ENCODE measurements around the gene ST7.

The ST7 gene, protein sequence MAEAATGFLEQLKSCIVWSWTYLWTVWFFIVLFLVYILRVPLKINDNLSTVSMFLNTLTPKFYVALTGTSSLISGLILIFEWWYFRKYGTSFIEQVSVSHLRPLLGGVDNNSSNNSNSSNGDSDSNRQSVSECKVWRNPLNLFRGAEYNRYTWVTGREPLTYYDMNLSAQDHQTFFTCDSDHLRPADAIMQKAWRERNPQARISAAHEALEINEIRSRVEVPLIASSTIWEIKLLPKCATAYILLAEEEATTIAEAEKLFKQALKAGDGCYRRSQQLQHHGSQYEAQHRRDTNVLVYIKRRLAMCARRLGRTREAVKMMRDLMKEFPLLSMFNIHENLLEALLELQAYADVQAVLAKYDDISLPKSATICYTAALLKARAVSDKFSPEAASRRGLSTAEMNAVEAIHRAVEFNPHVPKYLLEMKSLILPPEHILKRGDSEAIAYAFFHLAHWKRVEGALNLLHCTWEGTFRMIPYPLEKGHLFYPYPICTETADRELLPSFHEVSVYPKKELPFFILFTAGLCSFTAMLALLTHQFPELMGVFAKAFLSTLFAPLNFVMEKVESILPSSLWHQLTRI

DNA sequence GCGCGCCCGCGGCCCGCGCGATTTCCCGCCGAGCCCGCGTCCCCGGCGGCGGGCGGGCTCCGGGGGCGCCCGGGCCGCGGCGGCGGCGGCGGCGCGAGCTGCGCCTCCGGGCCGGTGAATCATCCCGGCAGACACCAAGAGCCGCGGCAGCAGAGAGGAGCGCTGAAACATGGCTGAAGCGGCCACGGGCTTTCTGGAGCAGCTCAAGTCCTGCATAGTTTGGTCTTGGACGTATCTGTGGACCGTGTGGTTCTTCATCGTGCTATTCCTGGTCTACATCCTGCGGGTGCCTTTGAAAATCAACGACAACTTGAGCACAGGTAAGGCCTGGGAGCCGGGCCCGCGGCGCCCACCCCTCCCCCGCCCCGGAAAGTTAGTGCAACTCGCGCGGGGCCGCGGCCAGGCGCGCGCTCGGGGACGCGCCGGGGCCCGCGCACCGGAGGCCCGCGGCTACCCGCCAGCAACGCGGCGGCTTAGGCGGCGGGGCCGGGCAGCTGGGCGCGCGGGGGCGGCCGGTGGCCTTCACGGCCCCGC lies at the start of gene ST7:
ST7 (plus strand) TSS at position 130 of the 534 bp plus-strand sequence; CDS start at position 170, 40 bp downstream.
- TF ChIP-seq FOXA1 (IDR thresholded peaks at IDR 0.05) (no peak), ZNF384 (IDR thresholded peaks at IDR 0.05) (no peak), HDGF (IDR thresholded peaks at IDR 0.05; ENCODE audit: borderline replicate concordance) (no peak), CTBP1 (IDR thresholded peaks at IDR 0.05; ENCODE audit: borderline replicate concordance) (no peak), BHLHE40 (IDR thresholded peaks at IDR 0.05; ENCODE audit: borderline replicate concordance) (no peak), SP1 (IDR thresholded peaks at IDR 0.05) (no peak), FOXK2 (IDR thresholded peaks at IDR 0.05) (no peak)

DNA sequence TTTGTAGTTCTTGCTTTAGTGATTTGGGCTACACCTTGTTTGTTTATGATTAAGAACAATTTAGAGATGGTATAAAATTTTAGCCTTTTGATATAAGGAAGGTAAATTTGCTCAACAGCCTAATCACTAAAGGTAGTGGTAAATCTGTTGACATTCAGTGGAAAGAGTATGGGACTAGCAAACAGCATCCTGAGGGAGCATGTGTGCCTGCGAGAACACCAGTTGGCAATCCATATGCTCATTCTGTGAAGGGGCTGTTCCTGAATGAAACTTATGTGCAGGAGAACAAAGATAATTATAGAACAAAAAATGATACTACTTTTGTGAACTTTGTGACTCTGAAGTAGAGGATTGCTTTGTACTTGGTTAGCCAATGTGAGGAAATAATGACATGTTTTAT lies 46.9 kb upstream of the ST7 start:
- ChIA-PET CTCF (no interaction called here), POLR2A (no interaction called here)
- no peak for TF ChIP-seq ELF4 (IDR thresholded peaks at IDR 0.05)
- TF ChIP-seq TARDBP (IDR thresholded peaks at IDR 0.05), result no peak
- TF ChIP-seq NFRKB (IDR thresholded peaks at IDR 0.05), result no peak
- no peak for TF ChIP-seq FOXK2 (IDR thresholded peaks at IDR 0.05)
- TF ChIP-seq FOXA1 (IDR thresholded peaks at IDR 0.05), result no peak
- no peak for TF ChIP-seq SP1 (IDR thresholded peaks at IDR 0.05)
- no peak for TF ChIP-seq L3MBTL2 (conservative IDR thresholded peaks at IDR 0.05)
- TF ChIP-seq FOXM1 (IDR thresholded peaks at IDR 0.05; ENCODE audit: borderline replicate concordance), result no peak
- no peak for TF ChIP-seq CTBP1 (IDR thresholded peaks at IDR 0.05; ENCODE audit: borderline replicate concordance)
- TF ChIP-seq BHLHE40 (IDR thresholded peaks at IDR 0.05; ENCODE audit: borderline replicate concordance), result no peak
- no peak for TF ChIP-seq ZNF384 (IDR thresholded peaks at IDR 0.05)
- DNase-seq (ENCODE audit: extremely low spot score), result no peak

More for the DNA sequence above, at the start of gene ST7:
- ChIA-PET POLR2A (interaction anchor here (0.7 to 1.9 kb wide), 7 partner anchors 11 to 172 kb away, joined by 3 to 6 read pairs (median 4); no protein-coding TSS in a partner anchor), CTCF (interaction anchor here (0.6 to 1.5 kb wide), 2 partner anchors 11 to 362 kb away, joined by 3 to 4 read pairs; no protein-coding TSS in a partner anchor)
- DNase-seq (ENCODE audit: extremely low spot score), result peak; percentile 65

DNA sequence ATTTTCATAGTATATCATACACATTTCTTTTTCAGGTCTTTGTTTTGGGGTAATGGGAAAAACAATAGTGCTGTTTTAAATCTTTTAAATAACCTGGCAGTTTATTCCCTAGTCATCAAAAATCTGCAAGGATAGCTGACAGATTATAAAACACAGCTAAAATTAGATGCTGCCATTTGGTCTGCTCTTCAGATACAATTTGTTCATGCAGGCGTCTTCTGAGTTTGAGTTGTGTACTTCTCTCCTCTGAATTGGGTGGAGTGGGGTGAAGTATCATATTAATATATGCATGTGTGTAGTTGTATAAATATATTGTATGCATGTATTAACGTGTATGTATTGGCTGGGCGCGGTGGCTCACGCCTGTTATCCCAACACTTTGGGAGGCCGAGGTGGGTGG lies 42.9 kb upstream of the ST7 start:
- no peak for TF ChIP-seq TARDBP (IDR thresholded peaks at IDR 0.05)
- TF ChIP-seq CTBP1 (IDR thresholded peaks at IDR 0.05; ENCODE audit: borderline replicate concordance), result no peak
- TF ChIP-seq ARNT (IDR thresholded peaks at IDR 0.05), result no peak
- no peak for TF ChIP-seq SP1 (IDR thresholded peaks at IDR 0.05)
- TF ChIP-seq FOXA1 (IDR thresholded peaks at IDR 0.05), result no peak
- TF ChIP-seq LEF1 (IDR thresholded peaks at IDR 0.05; ENCODE audit: borderline replicate concordance), result no peak
- TF ChIP-seq BHLHE40 (IDR thresholded peaks at IDR 0.05; ENCODE audit: borderline replicate concordance), result no peak
- TF ChIP-seq, protein P1, sequence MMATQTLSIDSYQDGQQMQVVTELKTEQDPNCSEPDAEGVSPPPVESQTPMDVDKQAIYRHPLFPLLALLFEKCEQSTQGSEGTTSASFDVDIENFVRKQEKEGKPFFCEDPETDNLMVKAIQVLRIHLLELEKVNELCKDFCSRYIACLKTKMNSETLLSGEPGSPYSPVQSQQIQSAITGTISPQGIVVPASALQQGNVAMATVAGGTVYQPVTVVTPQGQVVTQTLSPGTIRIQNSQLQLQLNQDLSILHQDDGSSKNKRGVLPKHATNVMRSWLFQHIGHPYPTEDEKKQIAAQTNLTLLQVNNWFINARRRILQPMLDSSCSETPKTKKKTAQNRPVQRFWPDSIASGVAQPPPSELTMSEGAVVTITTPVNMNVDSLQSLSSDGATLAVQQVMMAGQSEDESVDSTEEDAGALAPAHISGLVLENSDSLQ (IDR thresholded peaks at IDR 0.05), result no peak
- no peak for TF ChIP-seq L3MBTL2 (conservative IDR thresholded peaks at IDR 0.05)
- no peak for TF ChIP-seq SUZ12 (IDR thresholded peaks at IDR 0.05)
- ChIA-PET POLR2A (no interaction called here), CTCF (no interaction called here)
- no peak for DNase-seq (ENCODE audit: extremely low spot score)

DNA sequence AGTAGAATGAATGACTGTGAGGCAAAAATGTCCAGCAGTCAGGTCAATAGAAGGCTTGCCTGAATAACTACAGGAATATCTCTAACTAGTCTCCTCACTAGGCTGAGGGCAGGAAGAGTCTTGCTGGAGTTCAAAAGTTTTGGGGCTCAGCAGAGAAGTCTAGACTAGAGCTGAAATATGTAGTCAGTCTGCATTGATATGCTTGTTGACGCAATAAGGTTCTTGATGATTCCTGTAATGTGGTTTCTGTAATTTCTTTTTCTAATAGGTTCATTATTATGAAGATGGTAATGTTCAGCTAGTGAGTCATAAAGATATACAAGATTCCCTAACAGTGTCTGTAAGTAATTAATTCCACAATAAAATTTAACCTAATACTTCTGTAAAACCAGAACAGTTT lies 41.5 kb upstream of the ST7 start:
- TF ChIP-seq FOXA1 (IDR thresholded peaks at IDR 0.05), result no peak
- no peak for TF ChIP-seq NFRKB (IDR thresholded peaks at IDR 0.05)
- TF ChIP-seq HDGF (IDR thresholded peaks at IDR 0.05; ENCODE audit: borderline replicate concordance), result no peak
- TF ChIP-seq FOXK2 (IDR thresholded peaks at IDR 0.05), result no peak
- TF ChIP-seq BHLHE40 (IDR thresholded peaks at IDR 0.05; ENCODE audit: borderline replicate concordance), result no peak
- TF ChIP-seq LEF1 (IDR thresholded peaks at IDR 0.05; ENCODE audit: borderline replicate concordance), result no peak
- TF ChIP-seq SUZ12 (IDR thresholded peaks at IDR 0.05), result no peak
- TF ChIP-seq, protein P1 (IDR thresholded peaks at IDR 0.05), result no peak
- no peak for TF ChIP-seq ELF4 (IDR thresholded peaks at IDR 0.05)
- TF ChIP-seq ARNT (IDR thresholded peaks at IDR 0.05), result no peak
- no peak for TF ChIP-seq L3MBTL2 (conservative IDR thresholded peaks at IDR 0.05)
- no peak for TF ChIP-seq TARDBP (IDR thresholded peaks at IDR 0.05)
- TF ChIP-seq CTBP1 (IDR thresholded peaks at IDR 0.05; ENCODE audit: borderline replicate concordance), result no peak
- TF ChIP-seq FOXM1 (IDR thresholded peaks at IDR 0.05; ENCODE audit: borderline replicate concordance), result no peak
- no peak for TF ChIP-seq SP1 (IDR thresholded peaks at IDR 0.05)
- no peak for TF ChIP-seq ZNF384 (IDR thresholded peaks at IDR 0.05)
- ChIA-PET POLR2A (no interaction called here), CTCF (interaction anchor here (1.1 kb wide), 1 partner anchor 76 kb away, joined by 3 read pairs; no protein-coding TSS in a partner anchor)
- DNase-seq (ENCODE audit: extremely low spot score), result no peak

DNA sequence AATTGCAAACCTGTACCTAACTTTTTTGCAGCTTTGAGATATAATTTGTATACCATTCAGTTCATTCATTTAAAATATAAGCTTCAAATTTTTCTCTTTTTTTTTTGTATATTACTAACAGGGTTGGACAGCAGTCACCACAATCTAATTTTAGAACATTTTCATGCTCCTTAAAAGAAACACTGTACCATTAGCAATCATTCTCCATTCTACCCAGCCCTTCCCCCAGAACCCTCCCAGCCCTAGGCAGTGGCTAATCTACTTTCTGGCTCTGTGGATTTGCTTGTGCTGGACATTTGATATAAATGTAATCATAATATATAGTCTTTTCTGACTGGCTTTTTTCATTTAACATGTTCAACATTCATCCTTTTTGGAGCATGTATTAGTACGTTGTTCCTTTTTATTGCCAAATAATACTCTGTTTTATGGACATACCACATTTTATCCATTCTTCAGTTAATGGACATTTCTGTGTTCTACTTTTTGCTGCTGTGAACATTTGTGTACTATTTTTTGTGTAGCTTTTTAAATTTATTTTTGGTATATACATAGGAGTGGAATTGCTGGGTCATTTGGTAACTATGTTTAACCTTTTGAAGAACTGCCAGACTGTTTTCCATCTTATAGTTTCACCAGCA lies 40.9 kb upstream of the ST7 start:
- POLR2A ChIA-PET, result no interaction called here
- TF ChIP-seq NFRKB (IDR thresholded peaks at IDR 0.05) (no peak), SP1 (IDR thresholded peaks at IDR 0.05) (no peak), BHLHE40 (IDR thresholded peaks at IDR 0.05; ENCODE audit: borderline replicate concordance) (no peak), FOXM1 (IDR thresholded peaks at IDR 0.05; ENCODE audit: borderline replicate concordance) (no peak)
- CTCF ChIA-PET, result interaction anchor here (1.1 kb wide), 1 partner anchor 76 kb away, joined by 3 read pairs; no protein-coding TSS in a partner anchor
- DNase-seq (ENCODE audit: extremely low spot score), result no peak

DNA sequence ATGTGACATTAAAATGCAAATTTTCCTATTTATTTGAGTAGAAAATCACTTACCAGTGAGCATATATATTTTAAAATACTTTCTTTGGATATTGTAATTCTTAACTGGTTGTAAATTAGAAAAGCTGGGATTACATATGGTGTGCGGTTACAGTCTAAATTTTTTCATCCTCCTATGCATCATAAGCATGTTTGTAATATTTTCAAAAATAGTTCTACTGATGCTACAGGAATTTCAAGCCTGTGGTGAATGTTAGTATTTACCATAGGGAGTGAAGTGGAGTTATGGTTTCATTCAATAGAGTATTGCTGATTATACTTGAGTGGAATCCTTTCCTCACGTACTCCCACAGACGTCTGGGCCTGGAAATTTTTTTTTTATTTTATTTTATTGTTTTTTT lies 34.6 kb upstream of the ST7 start:
- CTCF ChIA-PET, result no interaction called here
- TF ChIP-seq TARDBP (IDR thresholded peaks at IDR 0.05), result no peak
- TF ChIP-seq SUZ12 (IDR thresholded peaks at IDR 0.05), result no peak
- TF ChIP-seq, protein P1 (IDR thresholded peaks at IDR 0.05), result no peak
- no peak for TF ChIP-seq HDGF (IDR thresholded peaks at IDR 0.05; ENCODE audit: borderline replicate concordance)
- no peak for TF ChIP-seq CTBP1 (IDR thresholded peaks at IDR 0.05; ENCODE audit: borderline replicate concordance)
- TF ChIP-seq ZNF384 (IDR thresholded peaks at IDR 0.05), result no peak
- no peak for TF ChIP-seq L3MBTL2 (conservative IDR thresholded peaks at IDR 0.05)
- TF ChIP-seq NFRKB (IDR thresholded peaks at IDR 0.05), result no peak
- no peak for TF ChIP-seq FOXK2 (IDR thresholded peaks at IDR 0.05)
- no peak for TF ChIP-seq FOXA1 (IDR thresholded peaks at IDR 0.05)
- TF ChIP-seq ARNT (IDR thresholded peaks at IDR 0.05), result no peak
- no peak for TF ChIP-seq SP1 (IDR thresholded peaks at IDR 0.05)
- no peak for TF ChIP-seq FOXM1 (IDR thresholded peaks at IDR 0.05; ENCODE audit: borderline replicate concordance)
- TF ChIP-seq ELF4 (IDR thresholded peaks at IDR 0.05), result no peak
- no peak for TF ChIP-seq BHLHE40 (IDR thresholded peaks at IDR 0.05; ENCODE audit: borderline replicate concordance)
- no peak for TF ChIP-seq LEF1 (IDR thresholded peaks at IDR 0.05; ENCODE audit: borderline replicate concordance)
- DNase-seq (ENCODE audit: extremely low spot score), result no peak
- POLR2A ChIA-PET, result no interaction called here

Data from HEK293T (cell line).